ENCODE data around the gene PLK2. TPM values are rescaled to one million over a fixed set of nuclear protein-coding genes. Genes with fewer than 3 reads are reported as not detected.

Gene PLK2
- total RNA-seq, 1 experiment from 2014 or later: 31.9 TPM

- TF ChIP-seq, protein P1, sequence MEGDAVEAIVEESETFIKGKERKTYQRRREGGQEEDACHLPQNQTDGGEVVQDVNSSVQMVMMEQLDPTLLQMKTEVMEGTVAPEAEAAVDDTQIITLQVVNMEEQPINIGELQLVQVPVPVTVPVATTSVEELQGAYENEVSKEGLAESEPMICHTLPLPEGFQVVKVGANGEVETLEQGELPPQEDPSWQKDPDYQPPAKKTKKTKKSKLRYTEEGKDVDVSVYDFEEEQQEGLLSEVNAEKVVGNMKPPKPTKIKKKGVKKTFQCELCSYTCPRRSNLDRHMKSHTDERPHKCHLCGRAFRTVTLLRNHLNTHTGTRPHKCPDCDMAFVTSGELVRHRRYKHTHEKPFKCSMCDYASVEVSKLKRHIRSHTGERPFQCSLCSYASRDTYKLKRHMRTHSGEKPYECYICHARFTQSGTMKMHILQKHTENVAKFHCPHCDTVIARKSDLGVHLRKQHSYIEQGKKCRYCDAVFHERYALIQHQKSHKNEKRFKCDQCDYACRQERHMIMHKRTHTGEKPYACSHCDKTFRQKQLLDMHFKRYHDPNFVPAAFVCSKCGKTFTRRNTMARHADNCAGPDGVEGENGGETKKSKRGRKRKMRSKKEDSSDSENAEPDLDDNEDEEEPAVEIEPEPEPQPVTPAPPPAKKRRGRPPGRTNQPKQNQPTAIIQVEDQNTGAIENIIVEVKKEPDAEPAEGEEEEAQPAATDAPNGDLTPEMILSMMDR (IDR thresholded peaks at IDR 0.05; ENCODE audit: insufficient read depth in 1 of 2, low read depth in 1 of 2, low read length in 1 of 2, severe bottlenecking in 1 of 2, unreplicated experiment in 1 of 2): no peak
- ChIA-PET CTCF (no interaction called here), POLR2A (no interaction called here)
- H3K4me1 ChIP-seq: no peaks in the 10 kb centered on the region
- Mint-ChIP-seq H3K27me3 (ENCODE audit: insufficient read depth, unreplicated experiment) (no peaks in the 10 kb centered on the region), H3K9me3 (ENCODE audit: unreplicated experiment) (no peaks in the 10 kb centered on the region), H3K36me3 (ENCODE audit: insufficient read depth, unreplicated experiment) (peaks cover 59% of the 10 kb centered on the region), H3K4me3 (ENCODE audit: unreplicated experiment) (no peak overlapping the region), H3K4me1 (ENCODE audit: low read depth, unreplicated experiment) (peaks cover 6% of the 10 kb centered on the region), H3K27ac (ENCODE audit: unreplicated experiment) (no peak overlapping the region)
- intact Hi-C loops (cut with micrococcal nuclease; ENCODE audit: unreplicated experiment): no loop called here
- DNase-seq: no peak
- H3K9me3 ChIP-seq: no peaks in the 10 kb centered on the region
- peaks cover 3% of the 10 kb centered on the region; the same call in 1 of the 2 replicates for H3K36me3 ChIP-seq (ENCODE audit: control insufficient read depth, insufficient read depth, low read length)
- H3K4me3 ChIP-seq (ENCODE audit: low read depth, low read length): no peak overlapping the region
- H3K27me3 ChIP-seq (replicated peaks; ENCODE audit: control insufficient read depth, insufficient read depth, low read length): no peaks in the 10 kb centered on the region
- BruUV-seq (replicated peaks): no TSS peak
Observed at GRCh38 chr5:58454025-58454424, 5.9 kb downstream of the PLK2 start.

GRCh38 chr5:58453306-58453705 is 6.6 kb downstream of the PLK2 start:
- Mint-ChIP-seq H3K4me1 (ENCODE audit: low read depth, unreplicated experiment) (peaks cover 5% of the 10 kb centered on the region), H3K4me3 (ENCODE audit: unreplicated experiment) (no peak overlapping the region), H3K36me3 (ENCODE audit: insufficient read depth, unreplicated experiment) (peaks cover 52% of the 10 kb centered on the region), H3K27me3 (ENCODE audit: insufficient read depth, unreplicated experiment) (no peaks in the 10 kb centered on the region), H3K9me3 (ENCODE audit: unreplicated experiment) (no peaks in the 10 kb centered on the region), H3K27ac (ENCODE audit: unreplicated experiment) (no peak overlapping the region)
- peaks cover 3% of the 10 kb centered on the region; the same call in 1 of the 2 replicates for H3K36me3 ChIP-seq (ENCODE audit: control insufficient read depth, insufficient read depth, low read length)
- no peak for DNase-seq
- TF ChIP-seq, protein P1 (IDR thresholded peaks at IDR 0.05; ENCODE audit: insufficient read depth in 1 of 2, low read depth in 1 of 2, low read length in 1 of 2, severe bottlenecking in 1 of 2, unreplicated experiment in 1 of 2): no peak
- H3K4me3 ChIP-seq (ENCODE audit: low read depth, low read length): no peak overlapping the region
- BruUV-seq (replicated peaks): no TSS peak
- intact Hi-C loops (cut with micrococcal nuclease; ENCODE audit: unreplicated experiment): no loop called here
- ChIA-PET POLR2A (no interaction called here), CTCF (no interaction called here)
- no peaks in the 10 kb centered on the region for H3K4me1 ChIP-seq
- H3K27me3 ChIP-seq (replicated peaks; ENCODE audit: control insufficient read depth, insufficient read depth, low read length): no peaks in the 10 kb centered on the region
- H3K9me3 ChIP-seq: no peaks in the 10 kb centered on the region

DNA sequence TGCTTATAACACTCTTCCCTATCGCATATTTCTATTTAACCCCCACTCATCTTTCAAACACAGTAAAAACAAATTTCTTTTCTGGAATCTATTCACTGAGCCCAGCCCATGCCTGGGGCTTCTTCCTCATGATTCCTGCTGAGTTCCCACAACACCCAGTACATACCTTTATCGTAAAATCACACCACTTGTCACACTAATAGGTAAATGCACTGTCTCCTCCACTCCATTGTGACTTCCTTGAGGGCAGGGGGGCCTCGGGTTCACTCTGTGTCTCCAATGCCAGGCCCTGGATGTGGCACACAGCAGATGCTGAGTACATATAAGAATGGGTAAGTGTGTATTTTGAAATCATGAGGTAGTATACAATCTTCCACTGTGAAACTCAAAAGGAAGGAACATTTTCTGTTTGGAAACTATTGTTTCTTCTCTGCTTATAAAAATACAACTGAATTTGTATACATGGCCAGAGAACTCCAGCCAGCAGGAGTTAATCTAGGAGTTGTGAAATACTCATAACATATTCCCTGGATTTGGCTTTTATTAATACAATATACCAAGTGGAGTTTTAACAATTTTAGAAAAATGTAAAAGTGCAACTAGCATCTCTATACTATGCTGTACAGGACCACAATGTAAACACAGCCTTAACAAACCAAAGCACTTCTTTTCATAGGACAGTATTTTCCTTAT is 7.2 kb downstream of the PLK2 start:
- Mint-ChIP-seq H3K9me3 (ENCODE audit: unreplicated experiment) (no peaks in the 10 kb centered on the region), H3K27me3 (ENCODE audit: insufficient read depth, unreplicated experiment) (no peaks in the 10 kb centered on the region), H3K27ac (ENCODE audit: unreplicated experiment) (no peak overlapping the region), H3K4me1 (ENCODE audit: low read depth, unreplicated experiment) (no peaks in the 10 kb centered on the region), H3K4me3 (ENCODE audit: unreplicated experiment) (no peak overlapping the region), H3K36me3 (ENCODE audit: insufficient read depth, unreplicated experiment) (peaks cover 46% of the 10 kb centered on the region)
- H3K36me3 ChIP-seq (ENCODE audit: control insufficient read depth, insufficient read depth, low read length): peaks cover 3% of the 10 kb centered on the region; the same call in 1 of the 2 replicates
- TF ChIP-seq, protein P1 (IDR thresholded peaks at IDR 0.05; ENCODE audit: insufficient read depth in 1 of 2, low read depth in 1 of 2, low read length in 1 of 2, severe bottlenecking in 1 of 2, unreplicated experiment in 1 of 2): no peak
- CTCF ChIA-PET: no interaction called here
- no peaks in the 10 kb centered on the region for H3K4me1 ChIP-seq
- no peaks in the 10 kb centered on the region for H3K9me3 ChIP-seq
- no TSS peak for BruUV-seq (replicated peaks)
- POLR2A ChIA-PET: no interaction called here
- H3K27me3 ChIP-seq (replicated peaks; ENCODE audit: control insufficient read depth, insufficient read depth, low read length): no peaks in the 10 kb centered on the region
- intact Hi-C loops (cut with micrococcal nuclease; ENCODE audit: unreplicated experiment): no loop called here
- no peak for DNase-seq
- H3K4me3 ChIP-seq (ENCODE audit: low read depth, low read length): no peak overlapping the region

All from Caco-2 (cell line).